C4-2B (cell line): ENCODE measurements around the gene SCGB1D1.

ENCODE experiments used
- CTCF ChIP-seq: fragments of 450-650 bp; conservative IDR thresholded peaks from 2 replicates; pipeline ENCODE4 v1.5.1; 2017; ENCODE audit warnings: mild to moderate bottlenecking
- ZFX ChIP-seq: fragments of 450-650 bp; IDR thresholded peaks from 2 replicates; pipeline ENCODE4 v1.6.1; 2017

GRCh38 chr11:62181097-62181496 lies 8.9 kb upstream of the SCGB1D1 start:
- no peak for TF ChIP-seq CTCF
- no peak for TF ChIP-seq ZFX
